ENCODE data around the gene TRAP1.
"Not testable (repeated sequence)": the region's sequence is repeated elsewhere in the genome, so short reads cannot be mapped to it uniquely, and the experiment has no call there.

The TRAP1 gene

DNA sequence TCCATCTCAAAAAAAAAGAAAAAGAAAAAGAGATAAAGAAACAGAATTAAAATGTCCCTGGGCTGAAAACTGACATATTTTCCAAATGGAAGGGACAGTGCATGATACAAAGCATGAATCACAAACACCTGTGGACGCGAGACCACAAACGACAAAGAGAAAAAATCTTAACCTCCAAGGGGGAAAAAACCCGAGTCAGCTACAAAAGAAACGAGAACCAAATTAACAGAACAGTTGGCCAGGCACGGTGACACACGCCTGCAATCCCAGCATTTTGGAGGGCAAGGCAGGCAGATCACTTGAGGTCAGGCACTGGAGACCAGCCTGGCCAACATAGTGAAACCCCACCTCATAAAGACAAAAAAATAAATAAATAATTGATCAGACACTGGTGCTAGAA, 1.9 kb downstream of the TRAP1 start:
- DNase-seq (ENCODE audit: insufficient read length, low spot score) (no peak), FAIRE-seq (no peak)
- TF ChIP-seq, protein P1, sequence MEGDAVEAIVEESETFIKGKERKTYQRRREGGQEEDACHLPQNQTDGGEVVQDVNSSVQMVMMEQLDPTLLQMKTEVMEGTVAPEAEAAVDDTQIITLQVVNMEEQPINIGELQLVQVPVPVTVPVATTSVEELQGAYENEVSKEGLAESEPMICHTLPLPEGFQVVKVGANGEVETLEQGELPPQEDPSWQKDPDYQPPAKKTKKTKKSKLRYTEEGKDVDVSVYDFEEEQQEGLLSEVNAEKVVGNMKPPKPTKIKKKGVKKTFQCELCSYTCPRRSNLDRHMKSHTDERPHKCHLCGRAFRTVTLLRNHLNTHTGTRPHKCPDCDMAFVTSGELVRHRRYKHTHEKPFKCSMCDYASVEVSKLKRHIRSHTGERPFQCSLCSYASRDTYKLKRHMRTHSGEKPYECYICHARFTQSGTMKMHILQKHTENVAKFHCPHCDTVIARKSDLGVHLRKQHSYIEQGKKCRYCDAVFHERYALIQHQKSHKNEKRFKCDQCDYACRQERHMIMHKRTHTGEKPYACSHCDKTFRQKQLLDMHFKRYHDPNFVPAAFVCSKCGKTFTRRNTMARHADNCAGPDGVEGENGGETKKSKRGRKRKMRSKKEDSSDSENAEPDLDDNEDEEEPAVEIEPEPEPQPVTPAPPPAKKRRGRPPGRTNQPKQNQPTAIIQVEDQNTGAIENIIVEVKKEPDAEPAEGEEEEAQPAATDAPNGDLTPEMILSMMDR (IDR thresholded peaks at IDR 0.05; ENCODE audit: insufficient read depth, missing control alignments) = no peak

DNA sequence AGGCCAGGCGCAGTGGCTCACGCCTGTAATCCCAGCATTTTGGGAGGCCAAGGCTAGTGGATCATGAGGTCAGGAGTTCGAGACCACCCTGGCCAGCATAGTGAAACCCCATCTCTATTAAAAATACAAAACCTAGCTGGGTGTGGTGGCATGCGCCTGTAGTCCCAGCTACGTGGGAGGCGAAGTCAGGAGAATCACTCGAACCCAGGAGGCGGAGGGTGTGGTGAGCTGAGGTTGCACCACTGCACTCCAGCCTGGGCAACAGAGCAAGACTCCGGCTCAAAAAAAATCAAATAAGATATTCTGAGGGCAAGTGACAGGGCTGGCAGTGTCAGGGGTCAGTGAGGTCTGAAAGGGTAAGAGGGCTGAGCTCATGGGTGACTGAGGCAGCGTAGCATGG, 2.9 kb downstream of the TRAP1 start:
- DNase-seq (ENCODE audit: insufficient read length, low spot score); FAIRE-seq: not testable (repeated sequence)

DNA sequence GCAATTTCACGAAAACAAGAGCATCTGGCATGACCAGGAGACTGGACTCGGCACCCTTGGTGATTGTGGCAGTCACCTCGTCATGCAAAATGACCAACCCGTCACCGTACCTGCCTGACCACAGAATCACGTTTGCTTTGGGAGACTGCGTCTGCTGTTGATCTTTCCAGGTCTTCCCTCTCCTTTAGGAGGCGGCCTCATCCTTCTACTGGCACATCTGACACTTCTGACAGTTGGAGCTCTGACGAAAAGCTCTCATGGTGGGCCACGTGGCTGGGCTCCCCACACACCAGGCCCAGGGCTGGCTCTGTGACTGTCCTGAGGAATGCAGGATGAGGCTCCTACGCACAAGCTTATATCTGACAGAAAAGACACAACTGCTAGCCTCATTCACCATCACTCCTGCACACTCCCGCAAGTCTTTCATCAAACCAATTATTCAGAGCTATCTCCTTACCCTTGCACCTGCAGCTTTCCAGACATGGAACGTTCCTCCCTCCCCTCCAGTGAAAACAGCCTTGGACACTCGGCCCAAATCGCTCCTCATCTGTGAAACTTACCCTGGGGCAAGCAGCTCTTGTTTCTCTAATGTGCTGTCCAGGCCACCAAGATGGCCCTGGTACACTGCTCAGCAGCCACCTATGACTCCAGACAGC, 3.6 kb downstream of the TRAP1 start:
- FAIRE-seq = no peak
- TF ChIP-seq, protein P1 (IDR thresholded peaks at IDR 0.05; ENCODE audit: insufficient read depth, missing control alignments) = no peak
- DNase-seq (ENCODE audit: insufficient read length, low spot score) = no peak

DNA sequence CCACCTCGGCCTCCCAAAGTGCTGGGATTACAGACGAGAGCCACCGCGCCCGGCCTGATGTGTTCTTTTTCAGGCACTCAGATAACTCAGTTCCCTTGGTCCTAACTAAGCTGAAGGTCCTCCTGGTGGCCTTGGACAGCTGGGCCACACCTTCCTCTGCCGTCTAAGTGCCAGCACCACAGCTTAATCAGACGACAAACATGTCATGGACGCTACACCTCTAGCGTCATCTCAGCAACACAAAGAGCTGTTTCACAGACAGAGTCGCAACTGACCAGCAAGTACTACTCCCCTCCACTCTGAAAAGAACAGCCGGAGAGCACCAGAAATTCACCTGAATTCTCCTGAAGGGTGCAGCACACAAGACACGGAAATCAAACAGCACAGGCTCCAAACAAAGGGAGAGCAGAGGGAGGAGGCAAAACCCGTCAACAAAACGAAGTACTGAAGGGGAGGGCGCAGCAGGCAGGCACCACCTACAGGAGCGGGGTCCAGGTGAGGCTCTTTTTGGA, 4.4 kb downstream of the TRAP1 start:
- no peak for DNase-seq (ENCODE audit: insufficient read length, low spot score)
- TF ChIP-seq, protein P1 (IDR thresholded peaks at IDR 0.05; ENCODE audit: insufficient read depth, missing control alignments) = no peak
- FAIRE-seq = no peak

DNA sequence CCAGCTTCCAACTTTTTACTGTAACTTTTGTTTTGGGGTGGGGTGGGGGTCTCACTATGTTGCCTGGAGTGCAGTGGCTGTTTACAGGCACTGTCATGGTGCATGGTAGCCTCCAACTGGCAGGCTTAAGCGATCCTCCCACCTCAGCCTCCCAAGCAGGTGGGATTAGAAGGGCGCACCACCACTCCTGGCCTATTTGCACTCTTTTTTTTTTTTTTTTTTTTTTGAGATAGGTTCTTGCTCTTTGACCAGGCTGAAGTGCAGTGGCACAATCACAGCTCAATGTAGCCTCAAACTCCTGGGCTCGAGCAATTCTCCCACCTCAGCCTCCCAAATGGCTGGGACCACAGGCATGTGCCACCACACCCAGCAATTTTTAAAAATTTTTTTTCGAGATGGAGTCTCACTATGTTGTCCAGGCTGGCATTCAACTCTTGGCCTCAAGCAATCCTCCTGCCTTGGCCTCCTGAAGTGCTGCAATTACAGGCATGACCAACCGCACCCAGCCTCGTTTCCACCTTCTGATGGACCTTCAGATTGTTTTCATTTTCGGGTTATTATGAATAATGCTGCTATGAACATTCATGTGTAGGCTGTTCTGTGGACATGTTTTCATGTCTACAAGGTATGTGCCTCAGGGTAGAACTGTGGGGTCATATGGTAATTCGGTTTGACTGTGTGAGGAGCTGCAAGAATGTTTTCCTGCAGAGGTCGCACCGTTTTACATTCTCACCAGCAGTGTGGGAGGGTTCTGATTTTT, 10.9 kb downstream of the TRAP1 start:
- FAIRE-seq (no peak), DNase-seq (ENCODE audit: insufficient read length, low spot score) (no peak)
- TF ChIP-seq, protein P1 (IDR thresholded peaks at IDR 0.05; ENCODE audit: insufficient read depth, missing control alignments) = no peak

DNA sequence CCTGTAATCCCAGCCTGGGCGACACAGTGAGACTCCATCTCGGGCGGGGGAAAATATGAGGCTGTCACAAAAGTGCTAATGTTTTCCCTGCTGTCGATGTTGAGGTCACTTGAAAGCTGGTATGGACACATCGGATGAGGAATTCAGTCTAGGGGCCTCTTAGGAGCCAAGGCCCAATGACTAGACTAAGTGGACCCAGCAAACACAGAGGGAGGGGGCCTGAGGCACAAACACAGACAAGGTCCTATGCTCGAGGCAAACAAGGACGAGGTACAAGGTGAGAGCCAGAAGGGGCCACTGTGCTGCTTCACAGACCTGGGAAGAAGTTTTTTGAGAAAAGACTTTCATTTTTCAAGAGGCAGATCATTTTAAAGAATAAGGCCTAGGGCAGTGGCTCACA, 15.2 kb downstream of the TRAP1 start:
- no peak for FAIRE-seq
- TF ChIP-seq, protein P1 (IDR thresholded peaks at IDR 0.05; ENCODE audit: insufficient read depth, missing control alignments) = no peak

DNA sequence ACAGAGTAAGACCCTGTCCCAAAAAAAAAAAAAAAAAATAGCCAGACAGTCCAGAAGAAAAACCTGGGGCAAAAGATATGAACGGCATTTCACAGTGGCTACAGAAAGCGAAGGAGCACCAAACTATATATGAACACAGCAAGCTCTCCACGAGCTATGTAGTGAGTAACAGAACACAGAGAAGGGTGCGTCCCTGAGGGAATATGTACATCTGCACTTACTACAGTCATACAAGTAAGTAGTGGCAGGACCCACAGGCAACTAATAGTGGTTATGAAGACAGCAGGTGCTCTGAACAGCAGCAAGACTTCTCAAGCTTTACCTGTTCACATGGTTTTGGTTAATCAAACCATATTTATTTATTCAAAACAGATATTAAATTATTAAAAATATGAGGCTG, 15.8 kb downstream of the TRAP1 start:
- FAIRE-seq = no peak
- TF ChIP-seq, protein P1 (IDR thresholded peaks at IDR 0.05; ENCODE audit: insufficient read depth, missing control alignments) = no peak

More for the DNA sequence above, 15.2 kb downstream of the TRAP1 start:
- DNase-seq (ENCODE audit: insufficient read length, low spot score) = no peak

More for the DNA sequence above, 15.8 kb downstream of the TRAP1 start:
- DNase-seq (ENCODE audit: insufficient read length, low spot score) = no peak
